ENCODE data around the gene ABRAXAS1.

ABRAXAS1 gene

DNA sequence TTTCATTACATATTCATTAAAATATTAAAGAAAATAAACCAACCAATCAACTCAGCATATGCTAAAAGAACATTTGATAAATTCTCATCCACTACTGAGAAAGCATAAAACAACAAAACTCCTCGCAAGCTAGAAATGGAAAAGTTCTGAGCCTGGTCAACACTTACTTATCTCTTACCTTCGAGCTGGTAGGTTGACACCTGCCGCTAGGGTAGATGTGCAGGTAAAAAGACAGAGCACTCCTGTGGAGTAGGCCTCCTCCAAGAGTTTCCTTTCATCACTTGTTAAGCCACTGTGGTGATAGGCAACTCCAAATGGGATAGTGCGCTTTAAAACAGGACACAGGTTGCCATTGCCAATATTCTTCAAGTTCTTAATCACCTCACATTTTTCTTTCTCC is 48.2 kb downstream of the ABRAXAS1 start:
- H3K4me1 ChIP-seq (ENCODE audit: control insufficient read depth, insufficient read depth, low read length): no peaks in the 10 kb centered on the region
- no peak overlapping the region for H3K9ac ChIP-seq (ENCODE audit: low read length)
- no peak overlapping the region for H3K27ac ChIP-seq (ENCODE audit: low read depth, low read length)
- H3K36me3 ChIP-seq (ENCODE audit: control insufficient read depth, insufficient read depth, low read length): peaks cover 2% of the 10 kb centered on the region
- H3K4me3 ChIP-seq (ENCODE audit: low read length): no peak overlapping the region
- H3K27me3 ChIP-seq (ENCODE audit: control insufficient read depth, insufficient read depth, low read length): no peaks in the 10 kb centered on the region

DNA sequence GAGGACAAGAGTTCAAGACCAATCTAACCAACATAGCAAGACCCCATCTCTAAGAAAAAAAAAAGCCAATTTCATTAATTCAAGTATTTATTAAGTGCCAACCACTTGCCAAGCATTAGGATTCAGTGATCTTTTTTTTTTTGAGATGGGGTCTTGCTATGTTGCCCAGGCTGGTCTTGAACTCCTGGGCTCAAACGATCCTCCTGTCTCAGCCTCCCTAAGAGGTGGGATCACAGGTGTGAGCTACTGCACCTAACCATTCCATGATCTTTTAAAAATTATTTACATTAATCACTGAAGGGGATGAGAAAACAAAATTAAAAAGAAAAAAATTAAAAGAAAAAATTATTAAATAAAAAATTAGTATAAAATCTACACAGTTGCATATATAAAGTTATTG is 53.7 kb downstream of the ABRAXAS1 start:
- Histone ChIP-seq H3K27me3 (ENCODE audit: control insufficient read depth, insufficient read depth, low read length) (no peaks in the 10 kb centered on the region), H3K4me1 (ENCODE audit: control insufficient read depth, insufficient read depth, low read length) (no peaks in the 10 kb centered on the region), H3K9ac (ENCODE audit: low read length) (no peak overlapping the region), H3K36me3 (ENCODE audit: control insufficient read depth, insufficient read depth, low read length) (peaks cover 2% of the 10 kb centered on the region), H3K27ac (ENCODE audit: low read depth, low read length) (no peak overlapping the region), H3K4me3 (ENCODE audit: low read length) (no peak overlapping the region)

DNA sequence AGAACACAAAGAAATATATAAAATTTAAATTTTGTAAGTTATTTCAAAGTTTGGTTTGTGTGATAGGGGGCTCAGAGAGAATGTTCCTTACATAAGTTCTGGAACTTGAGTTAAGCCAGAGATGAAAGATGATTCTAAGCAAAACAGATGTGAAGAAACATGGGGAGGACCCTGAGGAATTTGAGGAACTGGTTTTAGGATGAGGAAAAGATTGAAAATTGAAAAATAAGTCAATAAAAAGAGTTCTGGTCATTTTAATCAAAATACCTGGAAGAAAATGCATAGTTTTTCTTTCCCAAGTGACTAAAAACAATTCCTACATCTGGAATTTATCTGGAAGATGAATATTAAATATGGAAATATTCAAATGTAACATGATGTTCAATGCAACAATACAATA is 66.7 kb downstream of the ABRAXAS1 start:
- H3K9ac ChIP-seq (ENCODE audit: low read length): no peak overlapping the region
- peaks cover 6% of the 10 kb centered on the region for H3K36me3 ChIP-seq (ENCODE audit: control insufficient read depth, insufficient read depth, low read length)
- no peaks in the 10 kb centered on the region for H3K4me1 ChIP-seq (ENCODE audit: control insufficient read depth, insufficient read depth, low read length)
- H3K4me3 ChIP-seq (ENCODE audit: low read length): no peak overlapping the region
- H3K27ac ChIP-seq (ENCODE audit: low read depth, low read length): no peak overlapping the region
- no peaks in the 10 kb centered on the region for H3K27me3 ChIP-seq (ENCODE audit: control insufficient read depth, insufficient read depth, low read length)

DNA sequence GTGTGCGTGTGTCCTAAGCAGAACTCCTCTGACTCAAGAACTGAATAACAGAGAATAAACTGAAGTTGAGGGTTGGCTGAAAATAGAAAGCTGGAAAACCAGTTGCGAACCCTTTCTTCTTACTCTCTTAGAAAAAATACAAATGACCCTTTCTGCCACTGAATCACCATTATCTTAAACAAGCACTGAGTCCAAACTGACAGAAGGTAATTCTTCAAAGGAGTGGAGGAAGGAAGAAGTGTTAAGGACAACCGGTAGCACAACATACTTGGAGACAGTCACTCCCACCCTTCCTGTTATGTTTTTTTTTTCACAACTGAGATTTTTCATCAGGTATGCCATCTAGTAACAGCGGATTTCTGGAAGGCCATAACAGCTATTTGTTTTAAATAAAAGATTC is 67.3 kb downstream of the ABRAXAS1 start:
- H3K27ac ChIP-seq (ENCODE audit: low read depth, low read length): no peak overlapping the region
- peaks cover 6% of the 10 kb centered on the region for H3K36me3 ChIP-seq (ENCODE audit: control insufficient read depth, insufficient read depth, low read length)
- no peak overlapping the region for H3K4me3 ChIP-seq (ENCODE audit: low read length)
- no peaks in the 10 kb centered on the region for H3K27me3 ChIP-seq (ENCODE audit: control insufficient read depth, insufficient read depth, low read length)
- H3K9ac ChIP-seq (ENCODE audit: low read length): no peak overlapping the region
- H3K4me1 ChIP-seq (ENCODE audit: control insufficient read depth, insufficient read depth, low read length): no peaks in the 10 kb centered on the region

DNA sequence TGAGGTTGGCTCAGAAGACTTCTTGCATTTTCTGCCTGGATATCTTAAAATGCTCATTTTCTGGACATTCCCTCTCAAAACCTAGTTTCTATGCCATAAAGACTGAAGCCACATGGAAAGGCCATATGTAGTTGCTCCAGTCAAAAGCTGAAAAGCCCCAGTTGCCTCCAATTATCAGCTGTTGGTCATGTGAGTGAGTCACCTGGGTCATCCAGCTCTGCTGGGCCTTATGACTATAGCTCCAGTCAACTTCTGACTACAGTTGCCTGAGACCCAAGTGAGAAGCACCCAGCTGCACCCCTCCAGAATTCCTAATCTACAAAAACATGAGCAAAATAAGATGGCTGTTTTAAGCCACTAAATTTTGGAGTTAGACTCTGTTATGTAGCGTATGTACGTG is 71.2 kb downstream of the ABRAXAS1 start:
- Histone ChIP-seq H3K27me3 (ENCODE audit: control insufficient read depth, insufficient read depth, low read length) (no peaks in the 10 kb centered on the region), H3K4me3 (ENCODE audit: low read length) (no peak overlapping the region), H3K27ac (ENCODE audit: low read depth, low read length) (no peak overlapping the region), H3K9ac (ENCODE audit: low read length) (no peak overlapping the region), H3K36me3 (ENCODE audit: control insufficient read depth, insufficient read depth, low read length) (peaks cover 6% of the 10 kb centered on the region), H3K4me1 (ENCODE audit: control insufficient read depth, insufficient read depth, low read length) (no peaks in the 10 kb centered on the region)
